HFFc6 (cell line): Measurements from ENCODE around the gene SMPDL3A. TPM values are rescaled to one million over a fixed set of nuclear protein-coding genes. Genes with fewer than 3 reads are reported as not detected.

Source experiments
- DNase-seq: peaks from one replicate; pipeline ENCODE4 v3.0.0-alpha.2; 2018
- H3K27ac Mint-ChIP-seq: 2 replicates; pipeline ENCODE4 v1.8.0; 2020; ENCODE audit warnings: mild to moderate bottlenecking, mixed read lengths
- H3K27me3 Mint-ChIP-seq: 2 replicates; pipeline ENCODE4 v1.8.0; 2021; ENCODE audit warnings: mild to moderate bottlenecking, moderate library complexity, mixed read lengths; ENCODE audit not compliant: insufficient read depth
- H3K36me3 Mint-ChIP-seq: 2 replicates; pipeline ENCODE4 v1.8.0; 2021; ENCODE audit warnings: low read depth, mixed read lengths
- H3K4me1 Mint-ChIP-seq: 2 replicates; pipeline ENCODE4 v1.8.0; 2020; ENCODE audit warnings: low read depth, mixed read lengths
- H3K4me3 Mint-ChIP-seq: 2 replicates; pipeline ENCODE4 v1.8.0; 2020; ENCODE audit warnings: mild to moderate bottlenecking, moderate library complexity, mixed read lengths
- H3K9me3 Mint-ChIP-seq: 2 replicates; pipeline ENCODE4 v1.8.0; 2020; ENCODE audit warnings: mild to moderate bottlenecking, mixed read lengths
- total RNA-seq, 6 experiments: library from RNA; stranded (reverse); fragmentation: NEBNext Ultra II Directional; extraction: Animal tissue kit (Norgen Biotek cat#: 25700); gene quantifications; 2 replicates in 1 of 6; 3 replicates in 5 of 6; pipeline ENCODE4 v1.2.3, GENCODE V29; 2021
- TF ChIP-seq, protein P1 (sequence below): fragments of 200-600 bp; sonication (generic); IDR thresholded peaks from 2 replicates; pipeline ENCODE4 v1.5.0; 2021; ENCODE audit warnings: antibody characterized with exemption, mild to moderate bottlenecking

SMPDL3A gene
- total RNA-seq, 6 experiments from 2014 or later, result 4.8 to 8.2 (median 6.8) TPM

GRCh38 chr6:122778985-122779661, 9.9 kb upstream of the SMPDL3A start:
- Mint-ChIP-seq H3K27ac (no peak overlapping the region), H3K27me3 (peaks cover 16% of the 10 kb centered on the region), H3K4me3 (no peak overlapping the region), H3K9me3 (no peaks in the 10 kb centered on the region), H3K4me1 (no peaks in the 10 kb centered on the region), H3K36me3 (no peaks in the 10 kb centered on the region)
- TF ChIP-seq, protein P1, sequence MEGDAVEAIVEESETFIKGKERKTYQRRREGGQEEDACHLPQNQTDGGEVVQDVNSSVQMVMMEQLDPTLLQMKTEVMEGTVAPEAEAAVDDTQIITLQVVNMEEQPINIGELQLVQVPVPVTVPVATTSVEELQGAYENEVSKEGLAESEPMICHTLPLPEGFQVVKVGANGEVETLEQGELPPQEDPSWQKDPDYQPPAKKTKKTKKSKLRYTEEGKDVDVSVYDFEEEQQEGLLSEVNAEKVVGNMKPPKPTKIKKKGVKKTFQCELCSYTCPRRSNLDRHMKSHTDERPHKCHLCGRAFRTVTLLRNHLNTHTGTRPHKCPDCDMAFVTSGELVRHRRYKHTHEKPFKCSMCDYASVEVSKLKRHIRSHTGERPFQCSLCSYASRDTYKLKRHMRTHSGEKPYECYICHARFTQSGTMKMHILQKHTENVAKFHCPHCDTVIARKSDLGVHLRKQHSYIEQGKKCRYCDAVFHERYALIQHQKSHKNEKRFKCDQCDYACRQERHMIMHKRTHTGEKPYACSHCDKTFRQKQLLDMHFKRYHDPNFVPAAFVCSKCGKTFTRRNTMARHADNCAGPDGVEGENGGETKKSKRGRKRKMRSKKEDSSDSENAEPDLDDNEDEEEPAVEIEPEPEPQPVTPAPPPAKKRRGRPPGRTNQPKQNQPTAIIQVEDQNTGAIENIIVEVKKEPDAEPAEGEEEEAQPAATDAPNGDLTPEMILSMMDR, result no peak
- no peak for DNase-seq

DNA sequence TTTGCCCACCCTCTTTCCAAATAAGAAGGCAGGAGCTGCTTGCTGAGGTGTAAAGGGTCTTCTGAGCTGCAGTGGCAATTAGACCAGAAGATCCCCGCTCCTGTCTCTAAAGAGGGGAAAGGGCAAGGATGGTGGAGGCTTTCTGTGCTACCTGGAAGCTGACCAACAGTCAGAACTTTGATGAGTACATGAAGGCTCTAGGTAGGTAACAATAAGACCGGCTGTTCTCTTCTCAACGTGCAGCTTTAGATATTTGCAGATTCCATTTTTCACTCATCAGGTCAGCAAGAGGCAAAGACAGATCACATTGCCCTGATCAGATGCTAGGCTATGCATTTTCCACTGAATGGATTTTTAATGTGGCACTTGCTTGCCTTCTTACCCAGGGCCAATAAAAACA, 9.4 kb upstream of the SMPDL3A start, which contains the start of gene FABP7:
TSS of gene FABP7 (plus strand) at position 50 of the 400 bp plus-strand sequence. CDS start at position 129, 79 bp downstream.
- Mint-ChIP-seq H3K4me3 (no peak within 1 kb of the TSS), H3K27ac (no peak within 1 kb of the TSS), H3K36me3 (no peaks in the 10 kb centered on the region), H3K27me3 (peaks cover 16% of the 10 kb centered on the region), H3K9me3 (no peaks in the 10 kb centered on the region), H3K4me1 (no peaks in the 10 kb centered on the region)
- TF ChIP-seq, protein P1, result no peak
- no peak for DNase-seq

- TF ChIP-seq, protein P1, result no peak
- Mint-ChIP-seq H3K4me1 (no peaks in the 10 kb centered on the region), H3K9me3 (no peaks in the 10 kb centered on the region), H3K27ac (no peak overlapping the region), H3K36me3 (no peaks in the 10 kb centered on the region), H3K4me3 (no peak overlapping the region), H3K27me3 (peaks cover 16% of the 10 kb centered on the region)
- no peak for DNase-seq
Observed at GRCh38 chr6:122780114-122780513, 8.9 kb upstream of the SMPDL3A start.

DNA sequence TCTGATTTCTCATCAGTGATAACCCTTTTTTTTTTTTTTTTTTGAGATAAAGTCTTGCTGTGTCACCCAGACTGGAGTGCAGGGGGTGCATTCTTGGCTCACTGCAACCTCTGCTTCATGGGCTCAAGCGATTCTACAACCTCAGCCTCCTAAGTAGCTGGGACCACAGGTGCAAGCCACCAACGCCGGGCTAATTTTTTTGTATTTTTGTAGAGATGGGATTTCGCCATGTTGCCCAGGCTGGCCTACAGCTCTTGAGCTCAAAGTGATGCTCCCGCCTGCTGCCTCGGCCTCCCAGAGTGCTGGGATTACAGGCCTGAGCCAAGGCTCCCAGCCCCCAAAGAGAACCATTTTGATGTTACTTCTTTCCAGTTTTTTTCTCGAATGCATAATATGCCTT, 7.3 kb upstream of the SMPDL3A start:
- no peaks in the 10 kb centered on the region for H3K36me3 Mint-ChIP-seq
- H3K4me3 Mint-ChIP-seq, result no peak overlapping the region
- no peak overlapping the region for H3K27ac Mint-ChIP-seq
- TF ChIP-seq, protein P1, result no peak
- no peaks in the 10 kb centered on the region for H3K9me3 Mint-ChIP-seq
- no peak for DNase-seq
- peaks cover 16% of the 10 kb centered on the region for H3K27me3 Mint-ChIP-seq
- no peaks in the 10 kb centered on the region for H3K4me1 Mint-ChIP-seq

GRCh38 chr6:122783401-122783800, 5.7 kb upstream of the SMPDL3A start:
- Mint-ChIP-seq H3K9me3 (no peaks in the 10 kb centered on the region), H3K36me3 (no peaks in the 10 kb centered on the region), H3K27me3 (peaks cover 10% of the 10 kb centered on the region), H3K4me3 (no peak overlapping the region), H3K27ac (no peak overlapping the region), H3K4me1 (peaks cover 7% of the 10 kb centered on the region)
- TF ChIP-seq, protein P1, result no peak
- DNase-seq, result no peak
